ENCODE results near the gene RPP21. TPM values are rescaled to one million over a fixed set of nuclear protein-coding genes. Genes with fewer than 3 reads are reported as not detected.

The RPP21 gene
- 6.4 and 7.6 TPM in 2 replicates for total RNA-seq (2013; cell fraction: nucleolus; rRNA removed)
- total RNA-seq (2014; rRNA removed) (59.4 and 73.8 TPM in 2 replicates), total RNA-seq (2014; rRNA removed; fragmentation: Illumina TruSeq; extraction: Trizol) (21.8 and 24.7 TPM in 2 replicates), total RNA-seq (2021) (38.3 and 39.9 TPM in 2 replicates), polyA plus RNA-seq (2011; rRNA removed) (18.0 and 29.3 TPM in 2 replicates), polyA plus RNA-seq (2014; fragmentation: Illumina TruSeq; extraction: Trizol) (2.6 and 14.3 TPM in 2 replicates), polyA plus RNA-seq (2014; fragmentation: Nextera tagmentation; extraction: Ambion mirVana) (10 to 100 TPM; 39.3 to 44.3 TPM), polyA plus RNA-seq (2014; rRNA removed) (94.6 and 97.8 TPM in 2 replicates), polyA plus RNA-seq (2016; fragmentation: Nextera tagmentation; extraction: Ambion mirVana) (10 to 100 TPM; 50.6 to 59.2 TPM), polyA minus RNA-seq (2011; rRNA and poly(A)+ RNA removed) (3.2 and 15.8 TPM in 2 replicates), Bru-seq, nascent RNA (percentile 72 among the genes with signal in this experiment), BruChase-seq, experiment 1, labeled RNA remaining after a 6-hour chase (percentile 89 among the genes with signal in this experiment), BruChase-seq, experiment 2, labeled RNA remaining after a 2-hour chase (percentile 86 among the genes with signal in this experiment)
- polyA plus RNA-seq (2011; ENCODE audit: low read depth), result 39.3 TPM
- 77.9 and 124 TPM in 2 replicates for polyA plus RNA-seq (2011; cell fraction: cytosol; rRNA removed)
- polyA plus RNA-seq (2011; cell fraction: nucleus; rRNA removed), result 74.3 and 96.8 TPM in 2 replicates
- 47.3 and 53.0 TPM in 2 replicates for polyA plus RNA-seq (2012)
- polyA minus RNA-seq (2011; cell fraction: cytosol; rRNA and poly(A)+ RNA removed), result 3.1 and 5.5 TPM in 2 replicates
- 6.2 and 10.3 TPM in 2 replicates for polyA minus RNA-seq (2011; cell fraction: nucleus; rRNA and poly(A)+ RNA removed)
- long read RNA-seq, experiment 1, transcript RPP21-224 (5 exons, 525 nt), result major isoform, 12 of 19 reads
- long read RNA-seq, experiment 1, partial matches to known transcripts, result 1 of 19 reads
- long read RNA-seq, experiment 1, other reads (novel, unspliced or antisense), result 3 of 19 reads
- long read RNA-seq, experiment 2, transcript RPP21-224 (5 exons, 525 nt), result major isoform, 11 of 24 reads
- long read RNA-seq, experiment 2, transcript RPP21-221 (4 exons, 594 nt), result minor isoform, 7 of 24 reads
- long read RNA-seq, experiment 2, partial matches to known transcripts, result 2 of 24 reads
- long read RNA-seq, experiment 2, other reads (novel, unspliced or antisense), result 3 of 24 reads

- Histone ChIP-seq H3K4me1 (ENCODE audit: control insufficient read depth, insufficient read depth, low read length) (peaks cover 13% of the 10 kb centered on the region), H4K20me1 (ENCODE audit: control insufficient read depth, insufficient read depth) (no peaks in the 10 kb centered on the region), H3K27ac (ENCODE audit: control insufficient read depth, insufficient read depth) (peak within 1 kb of the TSS; percentile 66; the same call in 1 of the 2 replicates), H3K79me2 (ENCODE audit: control insufficient read depth, insufficient read depth, low read length) (no peaks in the 10 kb centered on the region), H3K4me3 (peak within 1 kb of the TSS; percentile 75), H3K9ac (ENCODE audit: control insufficient read depth, insufficient read depth, low read length) (peak within 1 kb of the TSS; percentile 74), H3K27me3 (replicated peaks in 1 of 2; ENCODE audit: control insufficient read depth in 2 of 2, insufficient read depth in 2 of 2, low read length in 1 of 2) (no peaks in the 10 kb centered on the region), H3K36me3 (ENCODE audit: control insufficient read depth in 2 of 2, insufficient read depth in 2 of 2, low read length in 1 of 2) (peaks cover 0 to 2% of the 10 kb centered on the region in 2 experiments; a peak in 2 of 4 replicates), H2AFZ (ENCODE audit: control insufficient read depth, low read depth, low read length) (peak within 1 kb of the TSS; percentile 95), H3K4me2 (ENCODE audit: control insufficient read depth, insufficient read depth) (peak within 1 kb of the TSS; percentile 74), H3K9me3 (replicated peaks; ENCODE audit: control insufficient read depth, insufficient read depth, low read length) (no peaks in the 10 kb centered on the region)
- ChIA-PET SMC1A (ENCODE audit: uncharacterized antibody, unreplicated experiment) (no interaction called here), POLR2A (interaction anchor here (0.7 to 1.3 kb wide), 4 partner anchors 17 to 132 kb away, joined by 3 read pairs; partner anchors contain the start of genes TRIM26 and TRIM39), CTCF (interaction anchor here (0.5 to 1.1 kb wide), 4 partner anchors 106 to 303 kb away, joined by 3 to 4 read pairs (median 3); no protein-coding TSS in a partner anchor), RAD21 (ENCODE audit: unreplicated experiment) (interaction anchor here (0.9 kb wide), 1 partner anchor 14 kb away, joined by 3 read pairs; no protein-coding TSS in a partner anchor)
- intact Hi-C loops (cut with micrococcal nuclease; ENCODE audit: unreplicated experiment), result loop anchor here (5.0 kb wide), 2 partner anchors 133 to 212 kb away; partner anchors contain the start of genes GNL1, PRR3 and TRIM26
- no TSS peak for BruUV-seq (replicated peaks)
- peak; percentile 99 for ATAC-seq
- in situ Hi-C loops (cut with MboI), result no loop called here
- 1% methylated on average over 61 of the region's 64 CpGs for WGBS (ENCODE audit: insufficient coverage, insufficient replicate concordance, low lambda C conversion rate, missing lambda C conversion rate)
- FAIRE-seq, result no peak
- no peak for DNase-seq (ENCODE audit: low read depth, low spot score)
- TF ChIP-seq CUX1 (IDR thresholded peaks at IDR 0.05; ENCODE audit: insufficient replicate concordance, low read depth, low read length), result no peak
- TF ChIP-seq ZNF687 (IDR thresholded peaks at IDR 0.05), result peak; percentile 72
- peak; percentile 89 for TF ChIP-seq SIN3A (IDR thresholded peaks at IDR 0.05; ENCODE audit: low read depth, low read length)
- peak; percentile 77; the same call in 1 of the 2 replicates for TF ChIP-seq CBFB (IDR thresholded peaks at IDR 0.05; ENCODE audit: low read depth)
- TF ChIP-seq LARP7 (IDR thresholded peaks at IDR 0.05), result peak; percentile 77
- peak; percentile 81; the same call in 1 of the 2 replicates for TF ChIP-seq HDGF (IDR thresholded peaks at IDR 0.05)
- TF ChIP-seq MXI1 (IDR thresholded peaks at IDR 0.05; ENCODE audit: low read depth, low read length), result peak; percentile 77
These were observed at the start of gene RPP21 for GRCh38 chr6:30344868-30345671. TSS of gene RPP21 (plus strand) at chr6:30345156. CDS start at chr6:30345172, 16 bp downstream.
